ENCODE data around the gene DCAF10.

Gene DCAF10

DNA sequence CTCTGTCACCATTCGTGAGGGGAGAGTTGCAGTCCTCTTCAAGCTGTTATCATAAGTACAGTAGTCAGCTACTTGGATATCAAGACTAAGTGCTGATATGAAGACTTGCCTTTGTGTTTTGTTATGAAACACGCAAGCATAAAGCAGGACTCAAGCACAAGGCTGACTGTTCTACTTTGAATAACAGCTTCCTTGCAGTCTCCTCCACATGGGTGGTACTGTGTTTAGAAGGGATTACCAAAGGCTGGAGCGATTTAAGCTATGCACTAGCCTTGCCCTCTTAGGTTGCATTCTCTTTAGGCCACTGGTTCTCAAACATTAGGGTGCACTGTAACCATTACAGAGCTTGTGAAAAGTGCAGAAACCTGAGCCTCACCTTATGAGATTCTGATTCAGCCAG lies 61.9 kb downstream of the DCAF10 start:
- H3K9me3 ChIP-seq (ENCODE audit: severe bottlenecking) = no peaks in the 10 kb centered on the region
- no peak for DNase-seq
- no peak overlapping the region for H3K4me3 ChIP-seq (ENCODE audit: low read depth, low read length)
- peaks cover 29% of the 10 kb centered on the region for H3K36me3 ChIP-seq
- H3K27ac ChIP-seq = no peak overlapping the region
- H3K27me3 ChIP-seq (ENCODE audit: insufficient read depth, low read depth, severe bottlenecking) = no peaks in the 10 kb centered on the region
- TF ChIP-seq, protein P1, sequence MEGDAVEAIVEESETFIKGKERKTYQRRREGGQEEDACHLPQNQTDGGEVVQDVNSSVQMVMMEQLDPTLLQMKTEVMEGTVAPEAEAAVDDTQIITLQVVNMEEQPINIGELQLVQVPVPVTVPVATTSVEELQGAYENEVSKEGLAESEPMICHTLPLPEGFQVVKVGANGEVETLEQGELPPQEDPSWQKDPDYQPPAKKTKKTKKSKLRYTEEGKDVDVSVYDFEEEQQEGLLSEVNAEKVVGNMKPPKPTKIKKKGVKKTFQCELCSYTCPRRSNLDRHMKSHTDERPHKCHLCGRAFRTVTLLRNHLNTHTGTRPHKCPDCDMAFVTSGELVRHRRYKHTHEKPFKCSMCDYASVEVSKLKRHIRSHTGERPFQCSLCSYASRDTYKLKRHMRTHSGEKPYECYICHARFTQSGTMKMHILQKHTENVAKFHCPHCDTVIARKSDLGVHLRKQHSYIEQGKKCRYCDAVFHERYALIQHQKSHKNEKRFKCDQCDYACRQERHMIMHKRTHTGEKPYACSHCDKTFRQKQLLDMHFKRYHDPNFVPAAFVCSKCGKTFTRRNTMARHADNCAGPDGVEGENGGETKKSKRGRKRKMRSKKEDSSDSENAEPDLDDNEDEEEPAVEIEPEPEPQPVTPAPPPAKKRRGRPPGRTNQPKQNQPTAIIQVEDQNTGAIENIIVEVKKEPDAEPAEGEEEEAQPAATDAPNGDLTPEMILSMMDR (IDR thresholded peaks at IDR 0.05; ENCODE audit: low read depth, low read length) = no peak

GRCh38 chr9:37870081-37870798 lies 69.6 kb downstream of the DCAF10 start:
- Histone ChIP-seq H3K36me3 (no peaks in the 10 kb centered on the region), H3K27me3 (ENCODE audit: insufficient read depth, low read depth, severe bottlenecking) (no peaks in the 10 kb centered on the region), H3K27ac (no peak overlapping the region), H3K4me3 (ENCODE audit: low read depth, low read length) (no peak overlapping the region), H3K9me3 (ENCODE audit: severe bottlenecking) (no peaks in the 10 kb centered on the region)
- TF ChIP-seq, protein P1 (IDR thresholded peaks at IDR 0.05; ENCODE audit: low read depth, low read length) = no peak
- DNase-seq = no peak

DNA sequence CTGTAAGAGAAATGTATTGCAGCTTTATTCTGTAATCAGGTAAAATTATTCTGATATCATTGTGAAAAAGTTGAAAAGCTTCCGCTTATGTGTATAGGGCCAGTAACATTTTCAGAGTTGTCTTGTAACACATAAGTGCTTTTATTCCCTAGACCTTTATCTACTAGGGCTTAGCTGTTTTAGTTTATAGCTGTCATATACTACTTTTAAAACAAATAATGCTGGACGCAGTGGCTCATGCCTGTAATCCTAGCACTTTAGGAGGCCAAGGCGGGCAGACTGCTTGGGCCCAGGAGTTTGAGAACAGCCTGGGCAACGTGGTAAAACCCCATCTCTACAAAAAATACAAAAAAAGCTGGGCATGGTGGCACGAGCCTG lies 70.2 kb downstream of the DCAF10 start:
- TF ChIP-seq, protein P1 (IDR thresholded peaks at IDR 0.05; ENCODE audit: low read depth, low read length) = no peak
- DNase-seq = no peak
- Histone ChIP-seq H3K27me3 (ENCODE audit: insufficient read depth, low read depth, severe bottlenecking) (no peaks in the 10 kb centered on the region), H3K36me3 (no peaks in the 10 kb centered on the region), H3K4me3 (ENCODE audit: low read depth, low read length) (no peak overlapping the region), H3K27ac (no peak overlapping the region), H3K9me3 (ENCODE audit: severe bottlenecking) (no peaks in the 10 kb centered on the region)

GRCh38 chr9:37873955-37874354 lies 73.4 kb downstream of the DCAF10 start:
- H3K4me3 ChIP-seq (ENCODE audit: low read depth, low read length) = no peak overlapping the region
- TF ChIP-seq, protein P1 (IDR thresholded peaks at IDR 0.05; ENCODE audit: low read depth, low read length) = no peak
- H3K27me3 ChIP-seq (ENCODE audit: insufficient read depth, low read depth, severe bottlenecking) = no peaks in the 10 kb centered on the region
- peaks cover 8% of the 10 kb centered on the region for H3K9me3 ChIP-seq (ENCODE audit: severe bottlenecking)
- DNase-seq = no peak
- H3K27ac ChIP-seq = no peak overlapping the region
- peaks cover 5% of the 10 kb centered on the region for H3K36me3 ChIP-seq

DNA sequence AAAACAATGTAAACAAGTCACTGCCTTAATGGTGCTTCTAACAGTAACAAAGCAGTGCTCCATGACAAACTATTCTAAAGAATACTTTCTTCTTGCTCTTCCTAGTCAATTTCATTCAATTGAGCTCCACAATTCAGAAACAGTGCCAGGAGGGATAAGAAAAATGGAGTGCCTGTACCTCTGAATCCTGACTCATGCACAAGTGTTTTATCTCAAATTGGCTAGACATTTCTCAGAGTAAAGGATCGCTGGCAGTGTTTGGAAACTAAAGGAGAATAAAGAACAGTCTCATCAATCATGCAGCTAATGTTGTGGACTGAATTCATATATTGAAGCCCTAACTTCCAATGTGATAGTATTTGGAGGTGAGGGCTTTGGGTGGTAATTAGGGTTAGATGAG lies 75.8 kb downstream of the DCAF10 start:
- no peak overlapping the region for H3K27ac ChIP-seq
- DNase-seq = no peak
- H3K27me3 ChIP-seq (ENCODE audit: insufficient read depth, low read depth, severe bottlenecking) = no peaks in the 10 kb centered on the region
- peaks cover 5% of the 10 kb centered on the region for H3K36me3 ChIP-seq
- TF ChIP-seq, protein P1 (IDR thresholded peaks at IDR 0.05; ENCODE audit: low read depth, low read length) = no peak
- no peak overlapping the region for H3K4me3 ChIP-seq (ENCODE audit: low read depth, low read length)
- H3K9me3 ChIP-seq (ENCODE audit: severe bottlenecking) = peaks cover 8% of the 10 kb centered on the region
